K562 (cell line): Measurements from ENCODE around the gene DPY30. TPM values are rescaled to one million over a fixed set of nuclear protein-coding genes. Genes with fewer than 3 reads are reported as not detected.

Experiments
- CTCFL ChIP-seq: IDR thresholded peaks from 2 replicates; pipeline ENCODE4 v1.6.1; 2011; ENCODE audit warnings: borderline replicate concordance, low read depth, mild to moderate bottlenecking, moderate library complexity, low read length; ENCODE audit not compliant: insufficient read depth, poor library complexity, severe bottlenecking
- E2F8 ChIP-seq: fragments of 450-650 bp; IDR thresholded peaks from 2 replicates; pipeline ENCODE4 v1.7.1; 2018; ENCODE audit warnings: mild to moderate bottlenecking, low read depth; ENCODE audit not compliant: partially characterized antibody
- FOXM1 ChIP-seq, 2 experiments: fragments of 450-650 bp in 1 of 2; sonication (generic) in 1 of 2; formaldehyde crosslinking in 1 of 2; IDR thresholded peaks; 2 replicates each; pipeline versions ENCODE4 v1.6.1 to v1.9.0; 2017 to 2022; ENCODE audit warnings: low read depth in 2 of 2, mild to moderate bottlenecking in 2 of 2, missing genetic modification reagents in 1 of 2, moderate library complexity in 1 of 2
- HMGN3 ChIP-seq: IDR thresholded peaks from 2 replicates; pipeline ENCODE4 v1.6.1; 2011; ENCODE audit warnings: borderline replicate concordance, low read depth, mild to moderate bottlenecking, mixed read lengths, low read length; ENCODE audit not compliant: insufficient read length; ENCODE audit errors: extremely low read depth
- HNRNPLL ChIP-seq: fragments of 200-400 bp; formaldehyde crosslinking; IDR thresholded peaks from 2 replicates; pipeline ENCODE4 v1.6.1; 2017; ENCODE audit warnings: low read length, low read depth, mild to moderate bottlenecking; ENCODE audit not compliant: poor library complexity, severe bottlenecking
- MLLT1 ChIP-seq, 2 experiments: fragments of 450-650 bp; IDR thresholded peaks; 2 replicates each; pipeline ENCODE4 v1.6.1; 2016
- NR2C1 ChIP-seq, 2 experiments: fragments of 450-650 bp; IDR thresholded peaks; 2 replicates each; pipeline ENCODE4 v1.6.1; 2017; ENCODE audit warnings: mild to moderate bottlenecking in 2 of 2, antibody characterized with exemption in 1 of 2, inconsistent platforms in 1 of 2, missing compliant biosample characterization in 1 of 2, missing genetic modification characterization in 1 of 2
- NR2C2 ChIP-seq, 2 experiments: fragments of 200-800 bp in 1 of 2; sonication (Bioruptor generic) in 1 of 2; sonication (generic) in 1 of 2; formaldehyde crosslinking in 1 of 2; IDR thresholded peaks; 2 replicates each; pipeline versions ENCODE4 v1.6.1 to v1.8.0; 2016 to 2022; ENCODE audit warnings: mild to moderate bottlenecking in 1 of 2, missing compliant biosample characterization in 1 of 2, missing genetic modification characterization in 1 of 2, missing genetic modification reagents in 1 of 2
- SOX6 ChIP-seq: fragments of 450-650 bp; IDR thresholded peaks from 2 replicates; pipeline ENCODE4 v1.6.1; 2014; ENCODE audit warnings: mild to moderate bottlenecking
- SP1 ChIP-seq: sonication (generic); formaldehyde crosslinking; IDR thresholded peaks from 2 replicates; pipeline ENCODE4 v1.8.1; 2022; ENCODE audit warnings: mild to moderate bottlenecking, missing genetic modification reagents
- SUPT5H ChIP-seq: fragments of 450-650 bp; IDR thresholded peaks from 2 replicates; pipeline ENCODE4 v1.6.1; 2016
- ZBTB11 ChIP-seq, 3 experiments: fragments of 200-800 bp in 1 of 3; fragments of 250-450 bp in 1 of 3; fragments of 450-650 bp in 1 of 3; sonication (Bioruptor Pico) in 1 of 3; sonication (Bioruptor generic) in 1 of 3; formaldehyde crosslinking in 1 of 3; IDR thresholded peaks; 2 replicates each; pipeline versions ENCODE4 v1.6.1 to v1.8.0; 2016 to 2022; ENCODE audit warnings: mild to moderate bottlenecking in 2 of 3, missing genetic modification characterization in 2 of 3, missing compliant biosample characterization in 1 of 3, moderate library complexity in 1 of 3
- ZNF263 ChIP-seq: sonication (generic); formaldehyde crosslinking; IDR thresholded peaks from 2 replicates; pipeline ENCODE4 v1.8.0; 2022; ENCODE audit warnings: mild to moderate bottlenecking, missing genetic modification reagents, borderline replicate concordance
- polyA plus RNA-seq, 8 experiments: library from polyadenylated mRNA; depleted of rRNA in 4 of 8; stranded (reverse) in 5 of 8; unstranded in 3 of 8; fragments of >200 nt; fragmentation: Nextera tagmentation in 2 of 8; fragmentation: Illumina TruSeq in 1 of 8; extraction: Ambion mirVana in 2 of 8; extraction: Trizol in 1 of 8; gene quantifications; 2 replicates each; pipeline versions ENCODE4 v1.2.1 to v1.2.3, GENCODE V29; 2011 to 2014; ENCODE audit warnings: inconsistent platforms in 1 of 8, missing spikeins in 1 of 8
- total RNA-seq, 7 experiments: library from RNA; depleted of rRNA in 6 of 7; stranded (reverse); fragments of >200 nt in 6 of 7; fragmentation: Illumina TruSeq in 2 of 7; extraction: Trizol in 2 of 7; gene quantifications; 2 replicates each; pipeline versions ENCODE4 v1.2.1 to v1.2.3, GENCODE V29; 2011 to 2021; ENCODE audit warnings: low replicate concordance in 1 of 7

DPY30 gene
- total and polyA plus RNA-seq, 9 of the 15 experiments (the other 6 are each of a cell fraction or from before 2014, with no cell fraction given), result 64.6 to 402 (median 116) TPM

- TF ChIP-seq ZBTB11 (CRISPR knock-in tag; IDR thresholded peaks at IDR 0.05), result peak in 1 of 3 experiments; percentile 56; a peak in 1 of 6 replicates
- TF ChIP-seq SOX6, result peak; percentile 64; the same call in 1 of the 2 replicates
- peak; percentile 41 for TF ChIP-seq HNRNPLL
- TF ChIP-seq CTCFL, result peak; percentile 97
- peak; percentile 98 for TF ChIP-seq ZNF263 (CRISPR knock-in tag)
- TF ChIP-seq HMGN3, result peak; percentile 70
- peak; percentile 95 for TF ChIP-seq SP1 (CRISPR knock-in tag)
- peak; percentile 68; the same call in 1 of the 2 replicates for TF ChIP-seq SUPT5H
- TF ChIP-seq NR2C2 (CRISPR knock-in tag; IDR thresholded peaks at IDR 0.05), result no peak
- TF ChIP-seq NR2C2 (tag; IDR thresholded peaks at IDR 0.05), result peak; percentile 74; the same call in 1 of the 2 replicates
- TF ChIP-seq NR2C1 (IDR thresholded peaks at IDR 0.05), result no peak
- TF ChIP-seq NR2C1 (tag; IDR thresholded peaks at IDR 0.05), result peak; percentile 47
- peak; percentile 61; the same call in 1 of the 2 replicates for TF ChIP-seq FOXM1 (IDR thresholded peaks at IDR 0.05; ENCODE audit: low read depth)
- TF ChIP-seq FOXM1 (CRISPR knock-in tag; IDR thresholded peaks at IDR 0.05; ENCODE audit: low read depth), result 0 out of 2 replicates have a peak, but pooled peaks have one; percentile 16
- TF ChIP-seq MLLT1 (IDR thresholded peaks at IDR 0.05), result peak in 1 of 2 experiments; percentile 99; a peak in 2 of 4 replicates
- TF ChIP-seq E2F8, result peak; percentile 60
Observed at GRCh38 chr2:32063310-32064020, 23.9 kb upstream of the DPY30 start, which contains the start of gene SPAST (continued).
